OCI-LY7 (cell line): Measurements from ENCODE around the gene PRICKLE2. TPM values are rescaled to one million over a fixed set of nuclear protein-coding genes. Genes with fewer than 3 reads are reported as not detected.

Source experiments
- BruUV-seq: library from RNA; stranded (reverse); fragments of 400-500 nt; replicated peaks from 2 replicates; lab custom pipeline; 2021; lab: Mats Ljungman, UMichigan
- CTCF ChIA-PET: fragments of 300-600 bp; sonication (Branson Sonifier 250); formaldehyde crosslinking; loops from one replicate; lab custom pipeline; 2022; ENCODE audit warnings: antibody characterized with exemption; ENCODE audit not compliant: unreplicated experiment; lab: Charles Lee
- POLR2A ChIA-PET: fragments of 300-600 bp; sonication (Branson Sonifier 250); formaldehyde crosslinking; loops from one replicate; lab custom pipeline; 2022; ENCODE audit warnings: antibody characterized with exemption; lab: Charles Lee
- DNase-seq: peaks from one replicate; pipeline ENCODE4 v3.0.0-alpha.2; 2015; ENCODE audit warnings: low spot score
- H2AFZ ChIP-seq: fragments of 200-600 bp; sonication (generic), shearing (Covaris generic); 2 replicates; pipeline ENCODE4 v1.6.1; 2014; ENCODE audit warnings: mild to moderate bottlenecking, antibody characterized with exemption, low read length, moderate library complexity
- H3K27ac ChIP-seq: fragments of 200-600 bp; sonication (generic); 2 replicates; pipeline ENCODE4 v1.5.1; 2014; ENCODE audit warnings: mixed run types, low read depth, mild to moderate bottlenecking, moderate library complexity, low read length, inconsistent platforms; ENCODE audit not compliant: poor library complexity, severe bottlenecking
- H3K36me3 ChIP-seq: fragments of 200-600 bp; sonication (generic); 2 replicates; pipeline ENCODE4 v1.6.1; 2014; ENCODE audit warnings: mild to moderate bottlenecking, antibody characterized with exemption, low read length, moderate library complexity, mixed read lengths; ENCODE audit not compliant: insufficient read depth
- H3K4me1 ChIP-seq: fragments of 200-600 bp; sonication (generic); 2 replicates; pipeline ENCODE4 v1.5.1; 2014; ENCODE audit warnings: mild to moderate bottlenecking, low read length; ENCODE audit not compliant: insufficient read depth, poor library complexity, severe bottlenecking
- H3K4me2 ChIP-seq: fragments of 200-600 bp; sonication (generic); 2 replicates; pipeline ENCODE4 v1.6.1; 2014; ENCODE audit warnings: mild to moderate bottlenecking, low read length
- H3K4me3 ChIP-seq: fragments of 200-600 bp; sonication (generic); 2 replicates; pipeline ENCODE4 v1.5.1; 2014; ENCODE audit warnings: mild to moderate bottlenecking, low read depth, low read length; ENCODE audit not compliant: poor library complexity, severe bottlenecking
- H3K79me2 ChIP-seq: fragments of 200-600 bp; sonication (generic); 2 replicates; pipeline ENCODE4 v1.6.1; 2016; ENCODE audit warnings: low read depth, mild to moderate bottlenecking, low read length, moderate library complexity, mixed read lengths; ENCODE audit not compliant: insufficient read depth
- H3K9me2 ChIP-seq: fragments of 200-600 bp; sonication (generic); 2 replicates; pipeline ENCODE4 v1.6.1; 2016; ENCODE audit warnings: mild to moderate bottlenecking, low read length, mixed read lengths; ENCODE audit not compliant: insufficient read depth
- H3K9me3 ChIP-seq: fragments of 200-600 bp; sonication (generic); 2 replicates; pipeline ENCODE4 v1.6.1; 2014; ENCODE audit warnings: mild to moderate bottlenecking, mixed run types, low read length, mixed read lengths
- H4K20me1 ChIP-seq: fragments of 200-600 bp; sonication (generic); 2 replicates; pipeline ENCODE4 v1.6.1; 2014; ENCODE audit warnings: mild to moderate bottlenecking, antibody characterized with exemption, low read length, moderate library complexity, mixed read lengths; ENCODE audit not compliant: insufficient read depth
- CTCF ChIP-seq: fragments of 200-600 bp; sonication (generic); conservative IDR thresholded peaks from 2 replicates; pipeline ENCODE4 v1.5.1; 2014; ENCODE audit warnings: mild to moderate bottlenecking, antibody characterized with exemption, low read length, moderate library complexity, mixed read lengths
- EZH2phosphoT487 ChIP-seq: fragments of 200-600 bp; sonication (generic); IDR thresholded peaks from 2 replicates; pipeline ENCODE4 v1.6.1; 2018; ENCODE audit warnings: low read depth, borderline replicate concordance, mild to moderate bottlenecking, mixed run types, antibody characterized with exemption, low read length, moderate library complexity, mixed read lengths
- intact Hi-C: fragments of 100-400 bp; cut with micrococcal nuclease; formaldehyde crosslinking; loops from one replicate; pipeline ENCODE4 v1.10.0; 2022; ENCODE audit not compliant: unreplicated experiment
- total RNA-seq, 2 experiments: library from RNA; depleted of rRNA in 1 of 2; stranded (reverse); fragments of >200 nt in 1 of 2; shearing (Covaris generic) in 1 of 2; gene quantifications; 2 replicates each; pipeline ENCODE4 v1.2.3, GENCODE V29; 2014 to 2022

PRICKLE2 gene
- total RNA-seq, 2 experiments from 2014 or later: 2.0 to 3.9 TPM

GRCh38 chr3:64104006-64104405, 121.3 kb downstream of the PRICKLE2 start:
- no peaks in the 10 kb centered on the region for H3K79me2 ChIP-seq
- no peak overlapping the region for H3K27ac ChIP-seq
- H2AFZ ChIP-seq: no peak overlapping the region
- no peaks in the 10 kb centered on the region for H3K36me3 ChIP-seq
- no peak overlapping the region for H3K4me3 ChIP-seq
- intact Hi-C loops: no loop called here
- no peaks in the 10 kb centered on the region for H3K4me1 ChIP-seq
- H3K4me2 ChIP-seq: no peak overlapping the region
- TF ChIP-seq EZH2phosphoT487 (no peak), CTCF (no peak)
- no peak for DNase-seq
- no peaks in the 10 kb centered on the region for H3K9me2 ChIP-seq
- ChIA-PET CTCF (no interaction called here), POLR2A (interaction anchor here (0.9 kb wide), 1 partner anchor 52 kb away, joined by 3 read pairs; no protein-coding TSS in a partner anchor)
- no TSS peak for BruUV-seq
- H3K9me3 ChIP-seq: no peaks in the 10 kb centered on the region
- H4K20me1 ChIP-seq: no peaks in the 10 kb centered on the region

DNA sequence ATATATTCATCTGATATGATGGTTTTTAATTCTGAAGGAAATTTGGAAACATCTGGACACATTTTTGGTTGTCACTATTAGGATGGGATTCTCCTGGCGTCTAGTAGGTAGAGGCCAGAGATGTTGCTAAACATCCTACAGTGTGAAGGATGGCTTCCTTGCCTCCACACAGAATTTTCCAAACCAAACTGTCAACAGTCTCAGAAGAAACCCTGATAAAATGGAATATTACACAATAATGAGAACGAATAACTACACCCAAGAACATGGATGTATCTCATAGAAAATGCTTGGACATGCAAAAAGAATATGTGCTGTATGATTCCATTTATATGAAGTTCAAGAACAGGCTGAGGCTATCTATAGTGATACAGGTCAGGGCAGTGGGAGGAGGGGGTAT, 122.1 kb downstream of the PRICKLE2 start:
- no peaks in the 10 kb centered on the region for H4K20me1 ChIP-seq
- no peak overlapping the region for H3K4me2 ChIP-seq
- no peak for DNase-seq
- POLR2A ChIA-PET: no interaction called here
- intact Hi-C loops: no loop called here
- H3K4me3 ChIP-seq: no peak overlapping the region
- no TSS peak for BruUV-seq
- H3K36me3 ChIP-seq: no peaks in the 10 kb centered on the region
- H3K79me2 ChIP-seq: no peaks in the 10 kb centered on the region
- H3K27ac ChIP-seq: no peak overlapping the region
- no peaks in the 10 kb centered on the region for H3K9me2 ChIP-seq
- no peak overlapping the region for H2AFZ ChIP-seq
- H3K9me3 ChIP-seq: no peaks in the 10 kb centered on the region
- H3K4me1 ChIP-seq: no peaks in the 10 kb centered on the region
- CTCF ChIA-PET: no interaction called here
- no peak for TF ChIP-seq EZH2phosphoT487
- TF ChIP-seq CTCF: no peak

GRCh38 chr3:64102147-64102546, 123.1 kb downstream of the PRICKLE2 start:
- CTCF ChIA-PET: no interaction called here
- POLR2A ChIA-PET: no interaction called here
- Histone ChIP-seq H3K79me2 (no peaks in the 10 kb centered on the region), H4K20me1 (no peaks in the 10 kb centered on the region), H3K27ac (no peak overlapping the region), H2AFZ (no peak overlapping the region), H3K9me2 (no peaks in the 10 kb centered on the region), H3K36me3 (no peaks in the 10 kb centered on the region), H3K9me3 (no peaks in the 10 kb centered on the region), H3K4me2 (no peak overlapping the region), H3K4me1 (no peaks in the 10 kb centered on the region), H3K4me3 (no peak overlapping the region)
- DNase-seq: no peak
- no TSS peak for BruUV-seq
- no peak for TF ChIP-seq EZH2phosphoT487
- TF ChIP-seq CTCF: no peak
- intact Hi-C loops: no loop called here
